Liver (tissue), 9 donors: ENCODE results near the gene UBAP1. TPM values are rescaled to one million over a fixed set of nuclear protein-coding genes. Genes with fewer than 3 reads are reported as not detected.

Experiments used
- DNase-seq: peaks from one replicate; pipeline ENCODE4 v3.0.0-alpha.2; 2017; ENCODE audit warnings: low spot score
- H3K27ac ChIP-seq, 2 donors: one replicate each; pipeline ENCODE4 v1.7.0; 2013; ENCODE audit warnings: inconsistent platforms in 2 of 2, low read length in 2 of 2, control low read depth in 1 of 2, low read depth in 1 of 2, mild to moderate bottlenecking in 1 of 2
- H3K27me3 ChIP-seq, 4 donors: one replicate each; pipeline versions ENCODE4 v1.6.1 to v1.7.0; 2013; ENCODE audit warnings: low read length in 3 of 4, inconsistent platforms in 1 of 4, mild to moderate bottlenecking in 1 of 4, moderate library complexity in 1 of 4; ENCODE audit not compliant: control insufficient read depth in 4 of 4, insufficient read depth in 4 of 4
- H3K36me3 ChIP-seq, 4 donors: one replicate each; pipeline versions ENCODE4 v1.6.1 to v1.7.0; 2013; ENCODE audit warnings: low read length in 3 of 4, mild to moderate bottlenecking in 3 of 4, low read depth in 1 of 4, moderate library complexity in 1 of 4; ENCODE audit not compliant: control insufficient read depth in 4 of 4, insufficient read depth in 3 of 4
- H3K4me1 ChIP-seq, 4 donors: one replicate each; pipeline versions ENCODE4 v1.6.1 to v1.7.0; 2013; ENCODE audit warnings: low read length in 3 of 4, mild to moderate bottlenecking in 3 of 4, moderate library complexity in 1 of 4; ENCODE audit not compliant: control insufficient read depth in 4 of 4, insufficient read depth in 4 of 4
- H3K4me3 ChIP-seq, 3 donors: one replicate each; pipeline versions ENCODE4 v1.6.1 to v1.7.0; 2013; ENCODE audit warnings: low read length in 3 of 3, control low read depth in 1 of 3, low read depth in 1 of 3, mild to moderate bottlenecking in 1 of 3
- H3K9ac ChIP-seq, 2 donors: one replicate each; pipeline ENCODE4 v1.7.0; 2013; ENCODE audit warnings: low read length in 2 of 2, mild to moderate bottlenecking in 2 of 2, moderate library complexity in 2 of 2, control low read depth in 1 of 2, low read depth in 1 of 2
- H3K9me3 ChIP-seq, 4 donors: one replicate each; pipeline versions ENCODE4 v1.6.1 to v1.7.0; 2013; ENCODE audit warnings: low read length in 3 of 4; ENCODE audit not compliant: control insufficient read depth in 4 of 4
- ATF3 ChIP-seq: IDR thresholded peaks from 2 replicates; pipeline ENCODE4 v1.6.1; 2016; ENCODE audit warnings: antibody characterized with exemption
- CTCF ChIP-seq: fragments of 150-350 bp; IDR thresholded peaks from 2 replicates; pipeline ENCODE4 v1.5.1; 2017; ENCODE audit warnings: improper control_type of control experiment, low read depth, low read length; ENCODE audit not compliant: missing input control
- EGR1 ChIP-seq, 2 donors: IDR thresholded peaks; 2 replicates each; pipeline ENCODE4 v1.6.1; 2016 to 2018; ENCODE audit warnings: antibody characterized with exemption in 2 of 2, low read depth in 2 of 2
- FOXA1 ChIP-seq: IDR thresholded peaks from 2 replicates; pipeline ENCODE4 v1.6.1; 2016; ENCODE audit warnings: antibody characterized with exemption
- FOXA2 ChIP-seq: IDR thresholded peaks from 2 replicates; pipeline ENCODE4 v1.6.1; 2016; ENCODE audit warnings: antibody characterized with exemption
- GABPA ChIP-seq, 2 donors: IDR thresholded peaks in 1 of 2; conservative IDR thresholded peaks in 1 of 2; 2 replicates each; pipeline ENCODE4 v1.6.1; 2016; ENCODE audit warnings: antibody characterized with exemption in 2 of 2, mild to moderate bottlenecking in 1 of 2, moderate library complexity in 1 of 2
- HNF4A ChIP-seq, 2 donors: conservative IDR thresholded peaks; 2 replicates each; pipeline ENCODE4 v1.6.1; 2016; ENCODE audit warnings: antibody characterized with exemption in 2 of 2, mild to moderate bottlenecking in 2 of 2
- JUND ChIP-seq, 2 donors: IDR thresholded peaks; 2 replicates each; pipeline ENCODE4 v1.6.1; 2016; ENCODE audit warnings: antibody characterized with exemption in 2 of 2
- MAX ChIP-seq: IDR thresholded peaks from 2 replicates; pipeline ENCODE4 v1.6.1; 2016; ENCODE audit warnings: antibody characterized with exemption
- NR2F2 ChIP-seq: IDR thresholded peaks from 2 replicates; pipeline ENCODE4 v1.6.1; 2016; ENCODE audit warnings: antibody characterized with exemption
- RAD21 ChIP-seq, 2 donors: IDR thresholded peaks; 2 replicates each; pipeline ENCODE4 v1.6.1; 2016; ENCODE audit warnings: antibody characterized with exemption in 2 of 2, mild to moderate bottlenecking in 2 of 2
- REST ChIP-seq: IDR thresholded peaks from 2 replicates; pipeline ENCODE4 v1.6.1; 2016; ENCODE audit warnings: antibody characterized with exemption, mild to moderate bottlenecking
- SP1 ChIP-seq: IDR thresholded peaks from 2 replicates; pipeline ENCODE4 v1.6.1; 2018; ENCODE audit warnings: antibody characterized with exemption, mild to moderate bottlenecking
- TAF1 ChIP-seq: conservative IDR thresholded peaks from 2 replicates; pipeline ENCODE4 v1.6.1; 2016; ENCODE audit warnings: antibody characterized with exemption, mild to moderate bottlenecking
- ZBTB33 ChIP-seq: IDR thresholded peaks from 2 replicates; pipeline ENCODE4 v1.6.1; 2016; ENCODE audit warnings: antibody characterized with exemption
- WGBS: extraction: QIAGEN DNeasy Blood & Tissue Kit; methylation state at CpG from one replicate; pipeline ENCODE4 v1.1.7; 2013; 5-methylcytosine and 5-hydroxymethylcytosine counted together
- polyA plus RNA-seq, 2 donors: library from polyadenylated mRNA; stranded (reverse) in 1 of 2; unstranded in 1 of 2; fragments of 200-250 nt in 1 of 2; fragments of >200 nt in 1 of 2; fragmentation: Nextera tagmentation in 1 of 2; extraction: Ambion mirVana in 1 of 2; gene quantifications; one replicate each; pipeline versions ENCODE4 v1.2.1 to v1.2.3, GENCODE V29; 2013 to 2015
- total RNA-seq, 2 donors: library from RNA; depleted of rRNA; stranded (reverse); fragments of >200 nt; gene quantifications; one replicate each; pipeline ENCODE4 v1.2.3, GENCODE V29; 2014
- donor health status: healthy.
- donor health status: healthy.
- donor health status: healthy.
- donor health status: healthy.
- donor health status: healthy.

The UBAP1 gene
- total and polyA plus RNA-seq, 4 donors = 21.2 to 31.6 (median 23.7) TPM

GRCh38 chr9:34145165-34145564 lies 33.7 kb upstream of the UBAP1 start:
- Histone ChIP-seq H3K36me3 (no peaks in the 10 kb centered on the region), H3K4me1 (peaks cover 0 to 7% (median 5%) of the 10 kb centered on the region in 4 donors), H3K9ac (no peak overlapping the region), H3K4me3 (no peak overlapping the region), H3K27ac (no peak overlapping the region), H3K27me3 (no peaks in the 10 kb centered on the region), H3K9me3 (no peaks in the 10 kb centered on the region)
- TF ChIP-seq FOXA1 = no peak
- TF ChIP-seq CTCF = no peak
- no peak for TF ChIP-seq ZBTB33
- no peak for TF ChIP-seq SP1
- no peak for TF ChIP-seq NR2F2
- no peak for TF ChIP-seq HNF4A (conservative IDR thresholded peaks at IDR 0.05)
- no peak for TF ChIP-seq REST
- 84% methylated on average over 3 of the region's 3 CpGs for WGBS
- no peak for DNase-seq

- H3K9me3 ChIP-seq = no peaks in the 10 kb centered on the region
- H3K27ac ChIP-seq = no peak overlapping the region
- WGBS = 95% methylated on average over 4 of the region's 4 CpGs
- no peak overlapping the region for H3K4me3 ChIP-seq
- no peaks in the 10 kb centered on the region for H3K4me1 ChIP-seq
- DNase-seq = peak; percentile 50
- H3K36me3 ChIP-seq = no peaks in the 10 kb centered on the region
- no peak overlapping the region for H3K9ac ChIP-seq
- no peaks in the 10 kb centered on the region for H3K27me3 ChIP-seq
- TF ChIP-seq CTCF (no peak), TAF1 (no peak), SP1 (no peak), HNF4A (conservative IDR thresholded peaks at IDR 0.05) (no peak), ATF3 (no peak), ZBTB33 (no peak), REST (no peak), EGR1 (IDR thresholded peaks at IDR 0.05; ENCODE audit: low read depth in 2 of 2) (no peak), GABPA (IDR thresholded peaks at IDR 0.05 in 1 of 2, conservative IDR thresholded peaks at IDR 0.05 in 1 of 2) (no peak), NR2F2 (no peak), FOXA2 (no peak), JUND (IDR thresholded peaks at IDR 0.05) (no peak), RAD21 (IDR thresholded peaks at IDR 0.05) (no peak), MAX (no peak)
Observed at GRCh38 chr9:34151398-34151797, 27.4 kb upstream of the UBAP1 start.
